ENCODE data around the gene RHBDF2. TPM values are rescaled to one million over a fixed set of nuclear protein-coding genes. Genes with fewer than 3 reads are reported as not detected.
A peak's percentile ranks its signal among the peaks of the same experiment; 100 is the strongest.

Gene RHBDF2
- total RNA-seq, 2 donors from 2014 or later, result 156 to 234 TPM

DNA sequence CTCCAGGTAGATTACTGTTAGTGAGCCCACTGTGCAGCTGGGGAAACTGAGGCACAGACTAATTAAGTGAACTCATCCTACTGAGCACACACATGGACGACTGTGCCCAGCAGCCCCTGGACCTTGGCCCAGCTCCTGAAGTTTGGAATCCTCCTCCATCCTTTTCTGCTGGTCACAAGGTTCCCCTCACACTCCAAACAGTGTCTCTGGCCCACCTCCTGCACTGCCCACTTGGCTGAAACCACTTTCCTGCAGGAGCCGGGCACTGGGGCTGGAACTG lies 3.6 kb downstream of the RHBDF2 start:
- no peak for DNase-seq (ENCODE audit: low spot score)
- Mint-ChIP-seq H3K27ac (peak overlapping the region; percentile 100), H3K4me1 (ENCODE audit: low read depth in 2 of 2) (peaks cover 67 to 71% of the 10 kb centered on the region in 2 donors), H3K36me3 (no peaks in the 10 kb centered on the region), H3K4me3 (peak overlapping the region; percentile 93), H3K27me3 (no peaks in the 10 kb centered on the region), H3K9me3 (no peaks in the 10 kb centered on the region)
- no peak for ATAC-seq

DNA sequence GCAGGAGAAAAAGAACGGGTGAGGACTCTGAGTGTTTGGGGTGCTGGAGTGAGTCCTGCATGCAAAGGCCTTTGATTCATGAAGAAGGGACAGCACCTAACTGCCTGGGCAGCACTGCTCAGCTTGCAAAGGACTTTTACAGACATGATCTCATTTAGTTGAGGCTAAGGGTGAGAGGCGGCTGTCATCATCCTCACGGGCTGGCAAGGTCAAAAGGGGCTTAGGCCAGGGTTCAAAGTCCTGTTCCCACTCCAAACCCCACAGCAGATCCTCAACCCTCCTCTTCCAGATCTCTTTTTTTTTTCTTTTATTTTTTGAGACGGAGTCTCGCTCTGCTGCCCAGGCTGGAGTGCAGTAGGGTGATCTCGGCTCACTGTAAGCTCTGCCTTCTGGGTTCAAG lies 4.8 kb downstream of the RHBDF2 start:
- Mint-ChIP-seq H3K4me1 (ENCODE audit: low read depth in 2 of 2) (peaks cover 70 to 71% of the 10 kb centered on the region in 2 donors), H3K4me3 (peak overlapping the region; percentile 93), H3K36me3 (no peaks in the 10 kb centered on the region), H3K9me3 (no peaks in the 10 kb centered on the region), H3K27me3 (no peaks in the 10 kb centered on the region), H3K27ac (peak overlapping the region; percentile 100)
- DNase-seq (ENCODE audit: low spot score) (no peak), ATAC-seq (no peak)

DNA sequence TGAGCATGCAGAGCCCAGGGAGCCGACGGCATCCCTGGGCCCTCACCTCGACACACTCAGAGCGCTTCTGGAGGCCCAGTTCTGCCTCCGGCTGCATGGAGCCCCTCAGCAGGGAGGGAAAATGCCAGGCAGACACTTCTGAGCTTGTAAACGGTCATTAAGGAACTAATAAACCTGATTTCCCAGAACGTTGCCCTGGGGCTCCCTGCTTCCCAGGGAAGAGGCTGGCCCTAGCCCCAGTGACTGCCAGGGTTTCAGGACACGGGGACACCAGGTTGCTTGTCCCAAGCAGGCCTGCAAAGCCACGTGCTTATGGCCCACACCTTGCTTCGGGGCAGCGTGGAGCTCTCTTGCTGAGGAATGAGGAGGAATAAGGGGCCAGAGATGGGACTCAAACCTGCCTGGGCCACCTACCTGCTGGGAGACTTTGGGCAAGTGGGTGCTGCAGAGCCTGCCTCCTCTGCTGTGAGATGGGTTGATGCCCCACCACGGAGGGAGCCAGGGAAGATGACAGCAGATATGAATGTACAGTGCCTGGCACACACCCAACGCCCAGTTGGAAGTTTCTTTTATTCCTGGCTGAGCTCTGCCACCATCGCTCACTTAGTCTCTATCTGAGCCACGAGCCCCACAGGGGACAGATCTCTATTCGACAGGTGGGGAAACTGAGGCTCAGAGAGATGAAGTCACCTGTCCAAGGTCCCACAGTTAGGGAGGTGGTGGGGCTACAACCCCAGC lies 5.4 kb downstream of the RHBDF2 start:
- no peaks in the 10 kb centered on the region for H3K27me3 Mint-ChIP-seq
- H3K27ac Mint-ChIP-seq, result peak overlapping the region; percentile 100
- no peak for ATAC-seq
- DNase-seq (ENCODE audit: low spot score), result no peak
- peak overlapping the region; percentile 93 for H3K4me3 Mint-ChIP-seq
- H3K9me3 Mint-ChIP-seq, result no peaks in the 10 kb centered on the region
- no peaks in the 10 kb centered on the region for H3K36me3 Mint-ChIP-seq
- peaks cover 68 to 72% of the 10 kb centered on the region in 2 donors for H3K4me1 Mint-ChIP-seq (ENCODE audit: low read depth in 2 of 2)

DNA sequence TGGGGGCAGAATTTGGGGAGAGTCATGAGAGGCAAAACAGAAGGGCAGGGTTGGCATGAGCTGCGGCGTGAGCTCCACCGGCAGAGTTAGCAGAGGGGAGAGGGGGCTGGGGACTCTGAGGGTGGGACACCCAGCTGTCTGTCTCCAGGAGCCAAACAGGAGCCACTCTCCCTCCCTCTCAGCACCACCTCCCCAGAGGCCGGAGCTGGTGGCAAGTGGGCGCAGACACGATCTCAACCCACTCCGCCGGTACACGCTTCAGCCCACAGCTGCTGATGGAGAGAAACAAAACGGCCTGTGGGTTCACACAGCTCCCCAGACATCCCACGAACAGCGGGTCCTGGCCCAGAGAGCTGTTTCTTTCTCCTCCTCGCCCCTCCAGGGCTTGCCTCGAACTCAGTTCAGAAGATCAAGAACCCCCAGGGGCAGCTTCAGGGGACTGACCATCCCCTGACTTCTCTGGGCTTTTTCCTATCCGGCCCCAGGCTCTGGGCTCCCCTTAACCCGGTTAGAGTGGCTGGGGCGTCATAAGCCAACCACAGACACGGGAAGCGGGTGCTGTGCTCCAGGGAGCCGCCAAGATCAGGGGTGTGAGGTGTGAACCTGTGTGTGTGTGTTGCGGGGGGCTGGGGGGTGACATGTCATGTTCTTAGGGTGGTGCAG lies 7.6 kb downstream of the RHBDF2 start:
- no peaks in the 10 kb centered on the region for H3K36me3 Mint-ChIP-seq
- H3K9me3 Mint-ChIP-seq, result no peaks in the 10 kb centered on the region
- DNase-seq (ENCODE audit: low spot score), result peak; percentile 85
- ATAC-seq, result peak; percentile 45 to 52
- peak overlapping the region; percentile 97 for H3K4me3 Mint-ChIP-seq
- H3K4me1 Mint-ChIP-seq (ENCODE audit: low read depth in 2 of 2), result peaks cover 52 to 72% of the 10 kb centered on the region in 2 donors
- no peaks in the 10 kb centered on the region for H3K27me3 Mint-ChIP-seq
- H3K27ac Mint-ChIP-seq, result peak overlapping the region; percentile 100

DNA sequence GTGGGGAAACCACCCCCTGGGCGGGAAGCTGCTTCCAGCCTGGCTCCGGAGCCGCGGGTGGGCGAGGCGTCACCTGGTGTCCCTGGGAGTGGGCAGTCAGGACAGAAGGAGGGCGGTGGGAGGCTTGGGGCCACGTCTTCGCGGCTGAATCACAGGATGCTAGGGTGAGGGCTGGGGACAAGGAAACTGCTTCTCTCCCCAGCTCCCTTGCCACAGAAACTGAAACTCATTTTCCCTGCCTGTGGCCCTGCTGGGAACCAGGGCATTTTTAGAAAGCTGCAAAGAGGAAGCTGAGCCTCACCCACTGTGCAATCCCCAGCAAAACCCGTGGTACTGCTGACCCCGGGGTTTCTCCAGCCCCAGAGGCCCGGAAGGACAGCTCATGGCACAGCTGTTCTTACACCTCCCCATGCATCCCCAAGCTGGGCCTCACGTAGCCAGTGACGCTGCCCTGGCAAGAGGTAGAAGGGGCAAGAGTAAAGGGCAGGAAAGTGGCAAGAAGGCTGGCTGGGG lies 8.2 kb downstream of the RHBDF2 start:
- peak; percentile 87 to 91 for ATAC-seq
- H3K27ac Mint-ChIP-seq, result peak overlapping the region; percentile 100

DNA sequence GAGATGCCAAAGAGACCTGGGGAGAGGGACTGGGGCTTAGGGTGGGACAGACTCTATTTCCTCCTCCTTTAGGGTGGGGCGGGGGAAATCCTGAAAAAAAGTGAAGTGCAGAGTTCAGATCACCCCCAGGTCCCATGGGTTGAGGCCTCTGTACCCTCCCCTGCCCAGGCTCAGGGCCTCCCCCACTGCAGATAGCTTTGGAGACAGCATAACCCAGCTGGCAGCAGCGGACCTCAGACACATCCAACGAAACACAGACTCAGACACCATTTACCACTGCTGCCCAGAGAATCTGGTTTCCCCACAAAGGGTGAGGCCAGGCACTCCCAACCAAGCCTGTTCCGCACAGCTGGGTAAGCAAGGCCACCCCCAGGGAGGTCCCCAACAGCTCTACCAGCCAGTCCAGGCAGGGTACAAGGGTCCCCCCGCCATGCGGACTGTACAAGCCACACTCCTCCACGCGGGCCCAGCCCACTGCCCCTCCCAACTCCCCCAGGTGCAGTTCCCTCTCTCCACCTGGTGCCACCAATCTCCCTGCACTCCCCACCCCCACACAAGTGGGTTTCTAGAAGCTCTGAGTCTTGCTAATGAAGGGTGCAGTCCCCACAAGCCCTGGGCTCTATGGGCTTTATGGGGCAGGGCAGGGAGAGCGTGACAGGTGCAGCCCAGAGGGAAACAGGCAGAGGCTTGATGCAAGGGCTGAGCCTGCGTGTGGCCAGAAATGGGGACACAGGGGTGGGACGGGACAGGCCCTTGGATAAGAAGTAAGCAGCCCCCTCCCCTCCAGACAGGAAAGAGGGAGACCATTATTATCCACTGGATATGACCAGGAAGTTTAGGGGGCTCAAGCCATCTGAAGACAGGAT lies 8.9 kb downstream of the RHBDF2 start:
- H3K27me3 Mint-ChIP-seq, result no peaks in the 10 kb centered on the region
- H3K9me3 Mint-ChIP-seq, result no peaks in the 10 kb centered on the region
- H3K36me3 Mint-ChIP-seq, result no peaks in the 10 kb centered on the region
- H3K4me3 Mint-ChIP-seq, result peak overlapping the region; percentile 97
- peak overlapping the region; percentile 100 for H3K27ac Mint-ChIP-seq
- H3K4me1 Mint-ChIP-seq (ENCODE audit: low read depth in 2 of 2), result peaks cover 44 to 64% of the 10 kb centered on the region in 2 donors
- peak; percentile 38 to 53 for ATAC-seq
- DNase-seq (ENCODE audit: low spot score), result peak; percentile 77

More for the DNA sequence above, 8.2 kb downstream of the RHBDF2 start:
- Mint-ChIP-seq H3K9me3 (no peaks in the 10 kb centered on the region), H3K36me3 (no peaks in the 10 kb centered on the region), H3K4me1 (ENCODE audit: low read depth in 2 of 2) (peaks cover 46 to 67% of the 10 kb centered on the region in 2 donors), H3K4me3 (peak overlapping the region; percentile 97), H3K27me3 (no peaks in the 10 kb centered on the region)
- DNase-seq (ENCODE audit: low spot score), result peak; percentile 96

DNA sequence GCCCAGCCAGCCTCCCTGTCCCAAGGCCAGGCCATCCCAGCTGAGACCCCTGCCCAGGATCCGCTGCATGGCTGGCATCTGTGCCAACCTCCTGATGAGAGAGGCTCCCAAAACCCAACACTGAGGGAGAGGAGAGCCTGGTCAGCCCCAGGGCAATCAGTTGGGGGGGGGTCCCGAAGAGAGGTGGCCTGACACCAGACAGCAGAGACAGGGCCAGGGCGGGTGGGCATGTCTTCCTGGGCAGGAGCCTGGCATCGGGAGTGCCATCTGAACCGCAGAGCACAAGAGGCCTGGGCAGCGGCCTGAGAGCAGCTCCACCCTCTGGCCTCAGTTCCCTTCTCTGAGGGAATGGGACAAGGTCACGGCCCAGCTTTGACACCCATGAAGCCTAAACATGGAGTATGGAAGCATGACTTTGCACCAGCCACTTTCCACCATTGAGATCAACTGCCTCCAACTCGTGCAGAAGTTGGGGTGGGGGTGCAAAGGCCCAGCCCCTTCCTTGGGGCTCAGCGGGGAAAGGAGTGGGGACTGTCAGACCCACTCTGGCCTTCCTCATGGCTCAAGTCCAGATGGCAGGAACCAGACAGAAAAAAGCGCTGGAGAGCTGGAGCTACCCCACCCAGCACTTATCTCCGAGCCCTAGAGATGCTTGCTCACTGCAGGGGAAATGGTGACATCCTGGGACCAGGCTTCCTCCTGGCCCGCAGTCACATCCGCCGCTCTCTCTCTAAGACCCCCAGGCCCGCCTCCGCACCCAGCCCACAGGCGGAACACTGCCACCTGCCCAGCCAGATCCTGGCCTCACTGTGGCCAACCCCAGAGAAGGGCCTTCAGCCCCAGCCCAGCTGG lies 9.7 kb downstream of the RHBDF2 start:
- Mint-ChIP-seq H3K27ac (peak overlapping the region; percentile 100), H3K27me3 (no peaks in the 10 kb centered on the region), H3K4me1 (ENCODE audit: low read depth in 2 of 2) (peaks cover 36 to 57% of the 10 kb centered on the region in 2 donors), H3K4me3 (peak overlapping the region; percentile 97), H3K36me3 (no peaks in the 10 kb centered on the region), H3K9me3 (no peaks in the 10 kb centered on the region)
- ATAC-seq (peak; percentile 0 to 8), DNase-seq (ENCODE audit: low spot score) (no peak)

DNA sequence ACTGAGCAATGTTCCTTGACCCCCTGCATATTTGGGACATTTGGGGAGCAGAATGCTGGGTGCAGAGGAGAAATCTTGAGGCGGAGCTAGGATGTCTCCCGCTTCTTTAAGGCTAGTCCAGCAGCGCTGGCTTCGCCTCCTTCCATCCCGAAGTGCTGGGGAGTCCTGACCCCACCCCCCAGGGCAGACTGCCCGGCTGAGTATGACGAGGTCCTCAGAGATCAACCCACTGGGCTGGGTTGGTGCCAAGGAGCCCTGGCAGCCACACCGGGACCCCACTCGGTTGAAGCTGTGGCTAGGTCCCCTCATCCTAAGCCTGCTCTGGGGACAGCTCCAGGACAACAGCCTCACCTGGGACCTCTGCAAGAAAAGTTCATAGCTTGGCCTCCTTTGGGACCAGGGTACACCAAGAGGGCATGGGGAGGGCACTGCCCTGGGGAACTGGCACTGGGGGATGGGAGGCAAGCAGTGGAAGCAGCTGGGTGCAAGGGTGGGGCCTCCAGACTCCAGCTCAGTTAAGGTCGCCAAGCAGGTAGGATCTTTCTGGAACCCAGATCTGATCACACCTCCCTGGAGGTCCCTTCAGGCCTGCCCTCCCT lies 11.0 kb downstream of the RHBDF2 start:
- no peak for ATAC-seq
- Mint-ChIP-seq H3K27ac (peak overlapping the region; percentile 100), H3K4me3 (no peak overlapping the region), H3K36me3 (no peaks in the 10 kb centered on the region), H3K4me1 (ENCODE audit: low read depth in 2 of 2) (peaks cover 34 to 54% of the 10 kb centered on the region in 2 donors), H3K27me3 (no peaks in the 10 kb centered on the region), H3K9me3 (no peaks in the 10 kb centered on the region)
- DNase-seq (ENCODE audit: low spot score), result no peak

DNA sequence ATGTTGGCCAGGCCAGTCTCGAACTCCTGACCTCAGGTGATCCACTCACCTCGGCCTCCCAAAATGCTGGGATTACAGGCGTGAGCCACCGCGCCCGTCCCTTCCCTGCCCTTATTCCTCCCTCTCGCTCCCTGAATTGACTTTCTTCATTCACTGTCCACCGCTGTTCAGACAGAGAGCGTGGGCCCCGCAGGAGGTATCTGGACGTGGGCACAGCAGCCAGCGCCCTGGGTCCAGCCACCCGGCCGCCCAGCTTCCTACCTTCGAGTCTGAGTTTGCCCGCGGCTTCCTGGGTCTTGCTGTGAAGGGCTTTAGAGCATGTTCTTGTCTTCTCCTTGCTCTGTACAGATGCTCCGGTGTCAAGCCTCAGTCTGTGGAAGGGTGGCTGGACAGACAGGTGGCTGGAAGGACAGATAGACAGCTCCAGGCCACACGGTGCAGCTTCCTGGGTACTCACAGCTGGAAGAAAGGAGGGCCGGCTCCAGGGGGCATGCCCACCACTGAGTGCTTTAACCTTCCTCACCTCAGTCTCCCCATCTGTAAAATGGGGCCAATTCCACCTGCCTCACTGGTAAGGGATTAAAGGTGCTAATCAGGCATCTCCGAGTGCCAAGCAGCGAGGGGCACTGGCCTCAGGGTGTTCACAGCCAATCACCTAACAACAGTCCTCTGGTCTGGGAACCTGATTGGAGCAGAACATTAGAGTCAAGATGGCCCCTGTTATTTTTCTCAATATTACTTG lies 13.6 kb downstream of the RHBDF2 start:
- H3K4me3 Mint-ChIP-seq, result no peak overlapping the region
- ATAC-seq, result no peak
- no peak for DNase-seq (ENCODE audit: low spot score)
- peaks cover 29 to 45% of the 10 kb centered on the region in 2 donors for H3K4me1 Mint-ChIP-seq (ENCODE audit: low read depth in 2 of 2)
- H3K27ac Mint-ChIP-seq, result peak overlapping the region in 1 of 2 donors; percentile 100
- no peaks in the 10 kb centered on the region for H3K36me3 Mint-ChIP-seq
- H3K27me3 Mint-ChIP-seq, result no peaks in the 10 kb centered on the region
- no peaks in the 10 kb centered on the region for H3K9me3 Mint-ChIP-seq

DNA sequence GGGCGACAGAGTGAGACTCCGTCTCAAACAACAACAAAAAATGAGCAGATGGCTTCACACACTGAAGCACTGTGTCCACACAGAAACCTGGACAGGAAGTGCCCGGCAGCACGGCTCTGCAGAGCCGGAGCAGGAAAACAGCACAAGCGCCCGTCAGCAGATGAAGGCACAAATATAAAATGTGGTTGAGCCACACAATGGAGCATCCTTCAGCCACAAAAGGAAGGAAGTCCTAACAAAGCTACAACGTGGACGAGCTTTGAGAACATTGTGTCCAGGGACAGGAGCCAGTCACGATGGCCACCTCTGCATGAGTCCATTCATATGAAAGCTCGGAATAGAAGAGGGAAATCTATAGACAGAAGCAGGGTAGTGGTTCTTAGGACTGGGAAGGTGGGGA lies 15.7 kb downstream of the RHBDF2 start:
- Mint-ChIP-seq H3K27ac (peak overlapping the region in 1 of 2 donors; percentile 86), H3K4me1 (ENCODE audit: low read depth in 2 of 2) (peaks cover 30 to 37% of the 10 kb centered on the region in 2 donors), H3K27me3 (no peaks in the 10 kb centered on the region), H3K36me3 (peaks cover 5% of the 10 kb centered on the region), H3K4me3 (no peak overlapping the region), H3K9me3 (no peaks in the 10 kb centered on the region)
- DNase-seq (ENCODE audit: low spot score) (no peak), ATAC-seq (no peak)

DNA sequence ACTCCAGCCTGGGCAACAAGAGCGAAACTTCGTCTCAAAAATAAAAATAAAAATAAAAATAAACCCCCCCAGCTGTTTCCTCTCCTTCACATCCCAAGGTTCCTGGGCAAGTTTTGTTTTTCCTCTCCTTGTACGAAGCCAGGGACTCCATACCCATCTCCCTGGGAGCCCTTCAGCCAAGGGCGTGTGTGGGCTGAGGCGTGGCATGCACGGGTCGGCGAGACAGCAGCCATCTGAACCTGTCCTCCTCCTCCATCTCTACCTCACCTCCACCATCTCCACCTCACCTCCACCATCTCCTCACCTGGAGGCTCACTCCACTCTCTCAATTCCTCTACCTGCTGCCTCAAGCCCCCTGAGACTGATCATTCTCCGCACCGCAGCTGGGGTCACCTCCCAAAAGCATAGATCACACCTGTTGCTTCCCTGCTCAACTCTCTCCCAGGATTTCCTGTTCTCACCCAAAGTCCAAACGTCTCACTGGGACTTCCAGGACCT lies 16.9 kb downstream of the RHBDF2 start:
- no peaks in the 10 kb centered on the region for H3K27me3 Mint-ChIP-seq

DNA sequence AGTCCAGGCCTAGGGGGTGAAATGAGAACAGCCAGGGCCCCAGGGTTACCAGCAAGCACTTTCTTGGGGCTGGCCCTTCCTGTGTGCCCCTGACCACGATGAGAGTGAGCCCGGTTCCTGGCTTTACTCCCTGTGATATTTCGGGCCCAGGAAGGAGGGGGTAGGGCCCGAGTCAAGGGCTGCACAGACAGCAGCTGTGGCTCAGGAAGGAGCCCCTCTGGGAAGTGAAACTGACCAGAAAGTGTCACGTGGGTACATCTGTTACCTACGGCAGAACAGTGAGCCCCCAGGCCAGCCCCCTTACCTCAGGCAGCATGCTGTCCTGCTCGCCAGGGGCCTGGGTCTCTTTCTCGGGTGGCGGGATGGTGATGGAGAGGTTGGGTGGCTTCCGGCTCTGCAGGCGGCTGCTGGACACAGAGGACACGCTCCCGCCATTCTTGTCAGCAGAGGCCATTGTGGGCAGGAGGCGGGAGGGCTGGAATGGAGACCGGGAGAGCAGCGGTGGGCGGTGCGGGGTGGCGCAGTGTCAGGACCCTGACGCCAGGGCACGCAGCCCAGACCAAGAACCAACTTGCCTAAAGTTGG lies 20.1 kb downstream of the RHBDF2 start:
- peaks cover 5% of the 10 kb centered on the region for H3K36me3 Mint-ChIP-seq
- peak overlapping the region; percentile 27 to 81 for H3K27ac Mint-ChIP-seq

More for the DNA sequence above, 16.9 kb downstream of the RHBDF2 start:
- peaks cover 5% of the 10 kb centered on the region for H3K36me3 Mint-ChIP-seq
- no peak overlapping the region for H3K4me3 Mint-ChIP-seq
- peak overlapping the region; percentile 46 to 81 for H3K27ac Mint-ChIP-seq
- no peaks in the 10 kb centered on the region for H3K9me3 Mint-ChIP-seq
- peaks cover 31 to 32% of the 10 kb centered on the region in 2 donors for H3K4me1 Mint-ChIP-seq (ENCODE audit: low read depth in 2 of 2)
- no peak for ATAC-seq
- DNase-seq (ENCODE audit: low spot score), result no peak

More for the DNA sequence above, 20.1 kb downstream of the RHBDF2 start:
- H3K27me3 Mint-ChIP-seq, result no peaks in the 10 kb centered on the region
- H3K4me1 Mint-ChIP-seq (ENCODE audit: low read depth in 2 of 2), result peaks cover 28 to 32% of the 10 kb centered on the region in 2 donors
- no peaks in the 10 kb centered on the region for H3K9me3 Mint-ChIP-seq
- ATAC-seq, result peak; percentile 8 to 49
- H3K4me3 Mint-ChIP-seq, result no peak overlapping the region
- no peak for DNase-seq (ENCODE audit: low spot score)
